HG03460 (cell line): ENCODE results near the gene BRD1.

Experiments used
- ATAC-seq: cut with Tn5 transposase; IDR thresholded peaks from one replicate; pipeline ENCODE4 v1.9.1; 2021; ENCODE audit not compliant: unreplicated experiment

The BRD1 gene

DNA sequence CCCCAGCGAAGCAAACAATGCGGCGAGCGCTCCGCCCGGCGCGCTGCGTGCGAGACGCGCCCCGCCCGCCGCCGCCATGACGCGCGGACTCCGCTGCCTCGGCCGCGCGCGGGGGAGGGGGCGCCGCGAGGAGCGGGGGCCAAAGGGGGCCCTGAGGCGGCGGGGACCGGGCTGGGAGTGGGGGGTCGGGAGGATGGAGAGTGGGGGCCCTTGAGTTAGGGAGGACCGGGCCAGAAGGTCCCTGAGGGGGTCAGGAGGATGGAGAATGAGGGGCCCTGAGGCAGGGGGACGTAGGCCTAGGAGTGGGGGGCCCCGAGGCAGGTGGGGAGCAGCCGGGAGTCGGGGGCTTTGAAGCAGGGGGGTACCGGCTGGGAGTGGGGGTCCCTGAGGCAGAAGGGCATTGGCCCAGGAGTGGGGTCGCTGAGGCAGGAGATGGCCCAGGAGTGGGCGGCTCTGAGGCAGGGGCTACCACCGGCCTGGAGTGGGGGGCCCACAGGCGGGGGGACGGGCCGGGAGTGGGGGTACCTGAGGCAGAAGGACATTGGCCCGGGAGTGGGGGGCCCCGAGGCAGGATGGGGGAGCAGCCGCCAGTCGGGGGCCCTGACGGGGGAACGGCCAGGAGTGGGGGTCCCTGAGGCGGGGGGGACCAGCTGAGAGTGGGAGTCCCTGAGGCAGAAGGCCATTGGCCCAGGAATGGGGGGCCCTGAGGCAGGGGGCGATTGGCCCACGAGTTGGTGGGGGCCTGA is at the start of gene BRD1:
BRD1 (minus strand) TSS at position 21 of the 746 bp plus-strand sequence. CDS start 3,556 bp downstream, outside the sequence.
- ATAC-seq: no peak

DNA sequence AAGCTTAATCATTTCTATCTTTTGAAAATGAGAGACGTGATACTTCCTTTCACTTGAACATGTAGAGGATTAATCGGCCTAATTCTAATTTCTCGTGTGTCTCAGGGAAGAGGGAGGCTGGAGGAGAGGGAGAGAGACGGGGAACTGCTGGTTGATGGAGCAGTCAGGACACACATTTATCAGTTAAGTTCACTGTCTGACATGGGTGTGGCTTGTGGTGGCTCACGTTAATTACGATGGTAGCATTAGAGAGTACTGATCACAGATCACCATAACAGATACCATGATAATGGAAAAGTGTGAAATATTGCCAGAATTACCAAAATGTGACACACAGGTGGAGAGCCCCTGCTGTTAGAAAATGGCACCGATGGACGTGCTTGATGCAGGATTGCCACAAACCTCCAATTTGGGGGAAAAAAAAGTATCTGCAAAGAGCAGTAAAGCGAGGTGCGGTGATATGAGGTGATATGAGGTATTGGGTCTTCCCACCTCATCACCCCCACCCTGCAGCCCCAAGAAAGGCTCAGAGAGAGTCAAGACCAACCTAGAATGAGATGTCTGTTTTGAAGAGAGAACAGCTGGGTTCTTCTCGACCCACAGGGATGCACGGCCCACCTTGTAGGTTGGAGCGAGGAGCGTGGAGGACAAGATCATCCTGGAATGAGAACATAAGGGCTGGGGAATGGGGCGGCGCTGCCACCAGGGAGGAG is 45.7 kb upstream of the BRD1 start:
- ATAC-seq: no peak

DNA sequence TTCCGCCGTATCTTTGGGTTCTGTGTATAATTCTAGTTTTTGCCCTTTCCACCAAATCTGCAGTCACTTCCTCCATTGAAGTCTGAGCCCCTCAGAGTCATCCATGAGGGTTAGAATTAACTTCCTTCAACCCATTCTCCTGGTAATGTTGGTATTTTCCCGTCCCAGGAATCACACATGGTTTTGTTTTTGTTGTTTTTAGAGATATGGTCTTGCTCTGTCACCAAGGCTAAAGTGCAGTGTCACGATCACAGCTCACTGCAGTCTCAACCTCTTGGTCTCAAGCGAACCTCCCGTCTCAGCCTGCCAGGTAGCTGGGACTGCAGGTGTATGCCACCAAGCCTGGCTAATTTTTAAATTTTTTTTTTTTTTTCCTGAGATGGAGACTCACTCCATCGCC is 44.7 kb upstream of the BRD1 start:
- ATAC-seq: no peak

DNA sequence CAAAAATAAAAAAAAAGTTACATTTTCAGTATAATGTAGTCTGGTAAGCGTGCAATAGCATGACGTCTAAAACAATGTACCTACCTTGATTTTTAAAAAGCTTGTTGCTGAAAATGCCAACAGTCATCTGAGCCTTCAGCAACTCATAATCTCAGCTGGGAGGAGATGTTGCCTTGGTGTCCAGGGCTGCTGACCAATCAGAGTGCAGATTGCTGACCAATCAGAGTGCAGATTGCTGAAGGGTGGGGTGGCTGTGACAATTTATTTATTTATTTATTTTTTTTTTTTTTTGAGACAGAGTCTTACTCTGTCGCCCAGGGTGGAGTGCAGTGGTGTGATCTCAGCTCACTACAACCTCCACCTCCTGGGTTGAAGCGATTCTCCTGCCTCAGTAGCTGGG is 43.8 kb upstream of the BRD1 start:
- no peak for ATAC-seq

DNA sequence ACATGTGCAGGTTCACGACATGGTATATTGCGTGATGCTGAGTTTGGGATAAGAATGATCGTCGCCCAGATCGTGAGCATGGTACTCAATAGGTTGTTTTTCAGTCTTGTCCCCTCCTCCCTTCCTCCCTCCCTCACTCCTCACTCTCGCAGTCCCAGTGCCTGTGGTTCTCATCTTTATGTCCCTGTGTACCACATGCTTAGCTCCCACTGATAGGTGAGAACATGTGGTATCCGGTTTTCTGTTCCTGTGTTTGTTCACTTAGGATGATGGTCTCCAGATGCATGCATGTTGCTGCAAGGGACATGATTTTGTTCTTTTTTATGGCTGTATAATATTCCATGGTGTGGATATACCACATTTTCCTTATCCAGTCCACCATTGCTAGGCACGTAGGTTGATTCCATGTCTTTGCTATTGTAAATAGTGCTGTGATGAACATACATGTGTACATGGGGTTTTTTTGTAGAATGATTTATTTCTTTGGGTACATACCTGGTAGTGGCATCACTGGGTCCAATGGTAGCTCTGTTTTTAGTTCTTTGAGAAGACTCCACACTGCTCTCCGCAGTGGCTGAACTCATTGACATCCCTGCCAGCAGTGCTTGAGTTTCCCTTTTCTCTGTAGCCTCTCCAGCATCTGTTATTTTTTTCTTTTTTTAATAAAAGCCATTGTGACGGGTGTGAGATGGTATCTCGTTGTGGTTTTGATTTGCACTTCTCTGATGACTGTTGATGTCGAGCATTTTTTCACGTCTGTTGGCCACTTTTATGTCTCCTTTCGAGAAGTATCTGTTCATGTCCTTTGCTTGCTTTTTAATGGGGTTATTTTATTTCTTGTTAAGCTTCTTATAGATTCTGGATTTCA is 42.4 kb upstream of the BRD1 start:
- no peak for ATAC-seq

DNA sequence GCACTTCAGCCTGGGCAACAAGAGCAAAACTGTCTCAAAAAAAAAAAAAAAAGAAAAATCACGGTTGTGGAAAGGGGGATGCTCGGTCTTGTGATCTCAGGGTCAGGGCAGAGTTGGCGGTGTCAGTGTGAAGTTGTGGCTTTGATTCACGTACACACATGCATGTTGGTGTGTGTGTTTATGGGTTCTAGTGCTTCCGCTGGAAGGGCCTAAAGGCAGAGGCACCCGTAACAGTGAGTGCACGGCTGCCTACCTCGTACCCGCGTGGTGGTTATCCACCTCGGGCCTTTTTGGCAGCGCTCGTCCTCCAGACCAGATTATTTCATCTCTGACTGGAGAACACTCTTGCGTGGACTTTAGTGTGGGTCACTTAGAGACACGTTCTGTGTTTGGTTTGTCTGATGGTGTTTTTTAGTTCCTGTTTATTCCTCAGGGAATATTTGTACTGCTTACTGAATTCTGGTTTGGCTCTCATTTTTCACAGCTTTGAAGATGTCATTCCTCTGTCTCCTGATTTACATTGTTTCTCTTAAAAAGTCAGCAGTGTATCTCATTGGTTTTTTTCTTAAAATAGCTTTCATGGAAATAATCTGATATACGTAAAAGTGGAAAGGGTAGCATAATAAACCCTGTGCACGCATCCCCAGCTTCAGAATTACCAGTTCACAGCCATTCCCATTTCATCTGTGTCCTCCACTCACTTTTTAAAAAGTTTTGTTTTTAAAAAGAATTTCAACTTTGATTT is 41.6 kb upstream of the BRD1 start:
- ATAC-seq: no peak

DNA sequence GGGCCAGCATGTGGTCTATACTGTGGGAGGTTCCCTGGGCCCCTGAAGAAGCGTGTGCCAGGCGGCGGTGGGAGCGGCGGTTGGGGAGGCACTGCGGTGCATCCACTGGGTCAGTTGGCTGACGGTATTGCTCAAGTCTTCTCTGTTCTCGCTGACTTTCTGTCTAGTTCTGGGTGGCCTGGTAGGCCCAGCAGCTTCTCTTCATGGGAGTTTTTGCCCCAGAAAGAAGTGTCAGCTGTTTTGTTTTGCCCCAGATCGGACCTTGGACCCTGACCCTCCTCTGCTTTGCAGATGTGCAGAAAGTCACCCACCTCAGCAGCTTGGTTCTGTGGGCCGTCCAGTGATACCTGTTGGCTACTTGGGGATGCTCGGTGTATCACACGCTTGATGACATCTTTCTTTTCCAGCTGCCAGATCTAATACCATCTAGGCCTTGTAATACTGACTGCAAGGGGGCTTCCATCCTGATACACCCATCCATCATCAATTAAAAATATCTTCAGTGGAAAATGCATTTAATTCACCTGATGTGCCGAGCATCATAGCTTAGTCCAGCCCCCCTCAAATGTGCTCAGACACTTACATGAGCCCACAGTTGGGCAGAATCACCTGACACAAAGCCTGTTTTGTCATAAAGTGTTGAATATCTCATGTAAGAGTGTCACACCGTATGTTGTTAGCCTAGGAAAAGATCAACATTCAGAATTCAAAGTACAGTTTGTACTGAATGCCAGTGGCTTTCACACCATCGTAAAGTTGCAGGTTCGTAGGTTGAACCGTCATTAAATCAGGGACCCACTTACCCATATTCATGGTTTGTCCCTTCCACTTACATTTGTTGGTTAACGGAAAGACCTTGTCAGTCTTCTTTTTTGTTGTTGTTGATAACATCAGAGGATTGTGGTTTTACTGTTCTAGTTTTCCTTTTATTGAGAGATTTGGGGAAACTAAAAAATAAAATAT is 39.9 kb upstream of the BRD1 start:
- ATAC-seq: no peak

DNA sequence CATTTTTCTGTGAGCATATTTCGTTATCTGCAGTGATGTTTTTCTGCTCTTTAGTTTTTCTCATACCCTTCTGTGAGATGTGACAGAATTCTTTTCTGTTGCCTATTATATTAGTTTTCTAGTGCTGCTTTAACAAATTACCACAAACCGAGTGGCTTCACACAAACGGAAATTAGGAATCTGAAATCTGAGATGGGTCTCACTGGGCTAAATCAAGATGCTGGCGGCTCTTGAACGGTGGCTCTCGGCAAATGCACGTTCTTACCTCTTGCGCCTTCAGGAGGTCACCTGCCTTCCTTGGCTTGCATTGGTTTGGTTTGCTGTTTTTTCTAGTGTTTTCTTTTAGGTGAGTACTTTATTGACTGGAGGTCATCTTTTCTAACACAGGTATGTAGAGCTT is 39.0 kb upstream of the BRD1 start:
- ATAC-seq: no peak

DNA sequence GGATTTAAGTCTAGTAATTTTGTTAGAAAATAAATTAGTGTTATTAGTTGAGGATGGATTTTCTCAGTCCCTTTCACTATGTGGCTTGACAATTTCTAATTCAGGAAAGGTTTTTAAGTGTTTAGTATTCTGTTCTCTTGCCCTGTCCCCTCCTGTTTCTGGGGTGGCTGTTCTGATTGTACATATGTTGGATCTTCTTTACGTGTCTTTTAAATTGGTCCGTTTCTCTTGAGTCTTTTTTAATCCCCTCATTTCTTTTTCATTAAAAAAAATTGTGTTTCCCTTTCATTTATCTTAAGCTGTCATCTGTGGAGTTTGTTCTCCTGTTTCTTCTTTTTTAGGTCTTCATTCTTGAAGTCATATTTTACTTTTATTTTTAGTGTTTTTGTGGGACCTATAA is 38.5 kb upstream of the BRD1 start:
- no peak for ATAC-seq

DNA sequence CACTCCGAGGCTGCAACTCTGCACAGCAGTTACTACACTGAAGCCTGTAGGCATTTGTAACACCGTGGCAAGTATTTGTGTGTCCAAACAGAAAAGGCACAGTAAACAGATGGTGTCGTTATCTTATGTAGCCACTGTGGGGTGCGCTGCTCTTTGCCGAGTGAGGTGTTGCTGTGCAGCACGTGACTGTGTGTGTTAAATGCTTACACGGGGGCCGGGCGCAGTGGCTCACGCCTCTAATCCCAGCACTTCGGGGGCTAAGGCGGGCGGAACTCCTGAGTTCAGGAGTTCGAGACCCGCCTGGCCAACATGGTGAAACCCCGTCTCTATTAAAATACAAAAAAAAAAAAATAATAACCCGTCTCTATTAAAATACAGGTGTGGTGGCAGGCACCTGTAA is 37.5 kb upstream of the BRD1 start:
- ATAC-seq: no peak

DNA sequence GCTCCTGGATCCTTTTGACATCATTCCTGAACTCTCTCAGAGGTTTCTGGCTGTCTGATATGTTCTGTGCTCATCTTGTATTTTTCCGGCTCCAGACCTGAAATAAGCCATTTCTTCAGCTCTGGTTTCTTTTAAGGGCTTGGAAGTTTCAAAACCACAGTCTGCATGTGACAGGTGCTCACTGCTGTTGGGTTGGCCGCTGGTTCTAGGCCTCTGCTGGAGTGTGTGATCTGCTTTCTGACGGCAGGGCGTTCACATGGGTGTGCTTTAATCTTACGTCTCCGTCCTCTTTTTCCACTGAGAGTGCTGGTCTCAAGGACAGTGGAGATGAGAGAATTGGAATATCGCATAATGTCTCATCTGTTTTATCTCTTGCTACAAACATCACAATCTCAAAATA is 36.3 kb upstream of the BRD1 start:
- ATAC-seq: no peak

DNA sequence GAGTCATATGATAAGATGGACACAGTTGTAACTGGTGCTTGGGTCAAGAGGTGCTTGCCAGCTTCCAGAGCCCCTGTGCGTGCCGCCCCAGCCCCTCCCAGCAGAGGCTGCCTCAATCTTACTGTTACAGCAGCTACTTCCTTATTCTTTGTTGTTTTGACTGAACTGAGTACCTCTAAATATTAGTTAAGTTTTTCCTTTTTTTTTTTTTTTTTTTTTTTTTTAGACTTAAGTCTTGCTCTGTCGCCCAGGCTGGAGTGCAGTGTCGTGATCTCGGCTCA is 34.8 kb upstream of the BRD1 start:
- no peak for ATAC-seq

DNA sequence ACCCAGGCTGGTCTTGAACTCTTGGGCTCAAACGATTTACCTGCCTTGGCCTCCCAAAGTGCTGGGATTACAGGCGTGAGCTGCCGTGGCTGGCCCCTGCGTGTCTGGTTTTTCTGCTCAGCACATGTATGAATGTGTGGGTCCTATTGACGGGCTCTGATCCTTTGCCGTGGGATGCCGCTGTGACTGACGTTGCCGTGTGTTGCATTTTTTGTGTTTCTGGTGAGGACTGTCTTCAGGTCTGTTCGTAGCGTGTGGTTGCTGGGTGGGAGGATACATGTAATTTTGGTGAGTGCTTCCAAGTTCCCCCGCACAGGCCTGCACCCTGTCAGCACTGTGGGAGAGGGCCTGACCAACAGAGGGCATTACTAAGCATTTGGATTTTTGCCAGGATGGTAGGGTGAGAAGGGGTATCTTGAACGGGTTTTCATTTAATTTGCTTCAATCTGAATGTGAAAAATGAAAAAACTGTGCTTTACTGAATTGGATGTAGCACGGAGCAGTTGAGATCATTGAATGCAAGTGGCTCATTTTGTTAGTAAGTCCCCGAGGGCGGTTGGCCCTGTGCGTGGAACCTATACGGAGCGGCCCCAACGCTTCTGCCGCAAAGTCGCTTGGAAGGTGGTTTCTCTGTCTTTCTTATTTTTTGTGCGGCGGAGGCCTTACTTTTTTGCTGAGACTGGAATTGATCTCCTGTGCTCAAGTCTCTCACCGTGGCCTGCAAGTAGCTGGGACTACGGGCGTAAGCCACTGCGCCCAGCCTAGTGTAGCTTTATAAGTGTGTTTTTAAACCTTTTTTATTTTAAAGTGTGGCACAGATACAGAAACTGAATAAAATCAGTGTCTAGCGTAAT is 34.2 kb upstream of the BRD1 start:
- no peak for ATAC-seq

DNA sequence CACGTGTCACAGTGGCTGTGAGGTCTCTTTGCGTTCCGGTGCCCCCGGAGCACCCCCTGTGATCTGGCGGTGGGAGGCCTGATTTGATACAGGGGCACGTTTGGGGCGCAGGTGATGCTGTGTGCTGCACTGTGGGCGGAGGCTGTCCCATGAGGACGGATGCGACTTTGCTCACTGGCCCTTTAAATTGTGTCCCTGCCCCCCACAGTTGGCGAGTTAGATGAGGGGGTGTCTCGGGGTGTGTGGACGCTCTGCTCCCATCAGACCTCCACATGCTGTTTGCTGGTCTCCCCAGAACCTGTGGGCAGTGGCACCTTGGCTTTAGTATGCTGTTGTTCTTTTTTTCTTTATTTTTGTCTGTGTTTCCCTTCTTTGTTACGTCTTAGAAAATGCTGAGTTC is 31.2 kb upstream of the BRD1 start:
- ATAC-seq: no peak

DNA sequence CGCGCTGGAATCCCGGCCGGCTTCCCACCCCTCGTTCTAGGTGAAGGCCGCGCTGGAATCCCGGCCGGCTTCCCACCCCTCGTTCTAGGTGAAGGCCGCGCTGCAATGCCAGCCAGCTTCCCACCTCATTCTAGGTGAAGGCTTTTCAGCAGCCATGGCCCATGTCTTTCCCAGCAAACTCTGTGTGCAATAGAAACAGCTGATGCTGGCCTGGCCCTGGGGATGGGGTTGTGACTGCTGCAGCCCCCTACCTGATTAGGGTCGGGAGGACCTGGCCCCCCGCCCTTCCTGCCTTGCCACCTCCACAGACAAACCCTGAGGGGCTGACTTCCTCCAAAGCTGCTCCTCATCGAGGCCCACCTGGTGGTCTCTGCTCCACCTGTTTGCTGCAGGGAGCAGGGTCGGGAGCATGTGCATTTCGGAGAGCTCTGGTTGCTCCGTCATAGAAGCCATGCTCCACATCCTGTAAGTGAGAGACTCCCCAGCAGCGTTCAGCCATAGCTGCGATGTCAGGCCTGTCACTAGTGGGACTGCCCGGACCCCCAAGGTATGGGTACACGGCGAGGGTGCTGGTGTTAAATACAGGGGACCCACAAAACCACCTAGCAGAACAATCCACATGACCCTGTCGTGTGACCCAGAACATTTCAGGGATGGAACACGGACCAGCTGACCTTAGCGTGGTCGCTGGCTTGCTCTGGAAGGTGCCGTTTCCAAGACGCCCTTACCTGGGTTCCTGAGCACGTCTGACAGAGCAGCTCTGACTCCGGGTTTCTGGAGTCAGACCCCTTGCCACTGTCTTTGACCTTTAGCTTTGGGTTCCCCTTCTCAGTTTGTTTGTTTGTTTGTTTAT is 29.3 kb upstream of the BRD1 start:
- no peak for ATAC-seq

DNA sequence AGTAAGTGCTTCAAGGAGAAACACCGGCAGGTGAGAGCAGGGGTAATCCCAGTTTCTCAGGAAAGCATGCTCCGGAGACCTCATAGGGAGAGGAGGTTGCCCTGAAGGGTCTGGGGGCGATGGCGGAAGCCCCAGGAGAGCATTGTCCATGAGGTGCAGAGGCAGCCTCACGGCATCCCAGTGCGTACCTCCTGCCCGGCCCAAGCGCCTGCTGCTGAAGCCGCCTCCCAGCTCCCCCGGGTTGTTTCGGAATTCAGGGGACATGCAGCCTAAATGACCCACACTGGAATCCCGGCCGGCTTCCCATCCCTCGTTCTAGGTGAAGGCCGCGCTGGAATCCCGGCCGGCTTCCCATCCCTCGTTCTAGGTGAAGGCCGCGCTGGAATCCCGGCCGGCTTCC is 28.7 kb upstream of the BRD1 start:
- no peak for ATAC-seq

DNA sequence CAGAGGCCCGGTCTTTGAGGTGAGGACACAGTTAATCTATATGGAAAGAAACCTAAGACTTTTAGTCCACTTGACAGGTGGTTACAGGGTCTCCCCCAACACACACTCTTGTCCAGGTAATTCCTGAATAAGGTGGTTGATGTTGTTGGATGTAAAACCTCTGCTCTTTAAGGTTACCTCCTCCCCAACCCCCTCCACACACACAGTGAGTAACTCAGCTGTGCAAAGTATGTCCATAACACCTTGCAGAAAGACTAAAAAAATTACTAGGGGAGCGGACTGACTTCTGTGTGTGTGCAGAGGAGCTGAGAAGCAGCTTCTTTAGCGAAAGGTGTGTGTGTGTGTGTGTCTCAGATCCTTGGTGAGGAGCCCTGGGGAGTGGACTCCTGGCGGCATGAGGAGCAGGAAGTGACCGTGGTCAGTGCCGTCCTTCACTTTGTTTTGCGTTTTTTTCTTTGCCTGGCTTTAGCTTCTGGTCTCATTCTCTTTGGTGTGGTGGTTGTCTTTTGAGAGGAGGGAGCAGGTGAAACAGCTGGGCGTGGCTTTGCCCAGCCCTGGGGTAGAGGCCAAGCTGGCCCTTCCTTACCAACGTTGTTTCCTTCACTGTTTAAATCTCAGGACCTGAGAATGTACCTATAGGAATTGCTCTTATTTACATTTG is 27.7 kb upstream of the BRD1 start:
- no peak for ATAC-seq
